DND-41 (cell line): ENCODE measurements around the gene PIH1D1.

ENCODE experiments used
- ATAC-seq: fragments of 200-7000 bp; cut with Tn5 transposase; 3 replicates; pipeline ENCODE4 v1.9.1; 2021; ENCODE audit warnings: low read depth; ENCODE audit not compliant: insufficient read depth
- DNase-seq: peaks from one replicate; pipeline ENCODE4 v3.0.0-alpha.2; 2020
- H2AFZ ChIP-seq: 2 replicates; pipeline ENCODE4 v1.6.0; 2012; ENCODE audit warnings: low read depth, low read length
- H3K27ac ChIP-seq: 2 replicates; pipeline ENCODE4 v1.5.1; 2012; ENCODE audit warnings: low read length, inconsistent platforms
- H3K27me3 ChIP-seq: fragments of 200-600 bp; sonication (generic); 2 replicates; pipeline ENCODE4 v1.6.0; 2012; ENCODE audit warnings: low read length, mild to moderate bottlenecking, inconsistent platforms; ENCODE audit not compliant: insufficient read depth, poor library complexity
- H3K36me3 ChIP-seq: 2 replicates; pipeline ENCODE4 v1.5.1; 2012; ENCODE audit warnings: low read length, inconsistent platforms; ENCODE audit not compliant: insufficient read depth
- H3K4me1 ChIP-seq: 2 replicates; pipeline ENCODE4 v1.5.1; 2012; ENCODE audit warnings: mild to moderate bottlenecking, low read length; ENCODE audit not compliant: insufficient read depth
- H3K4me2 ChIP-seq: 2 replicates; pipeline ENCODE4 v1.6.0; 2012; ENCODE audit warnings: mild to moderate bottlenecking, moderate library complexity, low read length, inconsistent platforms; ENCODE audit not compliant: insufficient read depth
- H3K4me3 ChIP-seq, 2 experiments: fragments of 200-600 bp in 1 of 2; shearing (Covaris generic) in 1 of 2; 2 replicates each; pipeline ENCODE4 v1.5.1; 2012 to 2016; ENCODE audit warnings: inconsistent platforms in 2 of 2, low read length in 2 of 2, mild to moderate bottlenecking in 2 of 2, low read depth in 1 of 2, moderate library complexity in 1 of 2
- H3K79me2 ChIP-seq: 2 replicates; pipeline ENCODE4 v1.6.0; 2012; ENCODE audit warnings: low read length, inconsistent platforms; ENCODE audit not compliant: insufficient read depth
- H3K9ac ChIP-seq: 2 replicates; pipeline ENCODE4 v1.6.0; 2012; ENCODE audit warnings: low read depth, mild to moderate bottlenecking, inconsistent platforms, low read length, moderate library complexity
- H3K9me3 ChIP-seq: 2 replicates; pipeline ENCODE4 v1.5.1; 2012; ENCODE audit warnings: low read length, moderate library complexity, mild to moderate bottlenecking, inconsistent platforms; ENCODE audit not compliant: insufficient read depth, severe bottlenecking
- H4K20me1 ChIP-seq: 2 replicates; pipeline ENCODE4 v1.6.0; 2012; ENCODE audit warnings: low read length; ENCODE audit not compliant: insufficient read depth
- EZH2 ChIP-seq: IDR thresholded peaks from 3 replicates; pipeline ENCODE4 v1.6.1; 2012; ENCODE audit warnings: borderline replicate concordance, low read depth, mild to moderate bottlenecking, moderate library complexity, low read length, inconsistent platforms; ENCODE audit not compliant: severe bottlenecking
- TF ChIP-seq, protein P1 (sequence below): IDR thresholded peaks from 2 replicates; pipeline ENCODE4 v1.5.1; 2012; ENCODE audit warnings: borderline replicate concordance, low read length, moderate library complexity, mild to moderate bottlenecking; ENCODE audit not compliant: poor library complexity, severe bottlenecking; ENCODE audit errors: extremely low read depth

PIH1D1 gene

DNA sequence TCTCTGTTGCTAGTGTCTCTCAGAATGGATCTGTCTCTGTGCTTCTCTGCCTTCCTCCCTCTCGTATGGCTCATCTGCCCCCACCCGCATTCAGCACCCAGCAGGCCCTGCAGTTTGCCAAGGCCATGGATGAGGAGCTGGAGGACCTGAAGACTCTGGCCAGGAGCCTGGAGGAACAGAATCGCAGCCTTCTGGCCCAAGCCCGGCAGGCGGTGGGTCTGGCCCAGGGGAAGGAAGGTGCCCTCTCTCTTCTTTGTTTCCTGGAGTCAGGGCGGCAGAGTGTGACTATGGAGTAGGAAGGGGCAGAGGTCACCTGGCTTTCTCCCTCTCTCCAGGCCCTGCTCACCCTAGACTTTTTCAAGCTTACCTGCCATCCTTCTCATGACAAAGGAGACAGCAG, 52.7 kb downstream of the PIH1D1 start:
- H3K4me3 ChIP-seq = no peak overlapping the region
- H3K36me3 ChIP-seq = no peaks in the 10 kb centered on the region
- no peaks in the 10 kb centered on the region for H3K79me2 ChIP-seq
- no peaks in the 10 kb centered on the region for H4K20me1 ChIP-seq
- no peaks in the 10 kb centered on the region for H3K9me3 ChIP-seq
- DNase-seq (no peak), ATAC-seq (no peak)
- no peak overlapping the region for H3K9ac ChIP-seq
- H3K4me1 ChIP-seq = no peaks in the 10 kb centered on the region
- no peaks in the 10 kb centered on the region for H3K27me3 ChIP-seq
- no peak overlapping the region for H3K27ac ChIP-seq
- H3K4me2 ChIP-seq = no peak overlapping the region
- no peak overlapping the region for H2AFZ ChIP-seq
- no peak for TF ChIP-seq EZH2
- TF ChIP-seq, protein P1, sequence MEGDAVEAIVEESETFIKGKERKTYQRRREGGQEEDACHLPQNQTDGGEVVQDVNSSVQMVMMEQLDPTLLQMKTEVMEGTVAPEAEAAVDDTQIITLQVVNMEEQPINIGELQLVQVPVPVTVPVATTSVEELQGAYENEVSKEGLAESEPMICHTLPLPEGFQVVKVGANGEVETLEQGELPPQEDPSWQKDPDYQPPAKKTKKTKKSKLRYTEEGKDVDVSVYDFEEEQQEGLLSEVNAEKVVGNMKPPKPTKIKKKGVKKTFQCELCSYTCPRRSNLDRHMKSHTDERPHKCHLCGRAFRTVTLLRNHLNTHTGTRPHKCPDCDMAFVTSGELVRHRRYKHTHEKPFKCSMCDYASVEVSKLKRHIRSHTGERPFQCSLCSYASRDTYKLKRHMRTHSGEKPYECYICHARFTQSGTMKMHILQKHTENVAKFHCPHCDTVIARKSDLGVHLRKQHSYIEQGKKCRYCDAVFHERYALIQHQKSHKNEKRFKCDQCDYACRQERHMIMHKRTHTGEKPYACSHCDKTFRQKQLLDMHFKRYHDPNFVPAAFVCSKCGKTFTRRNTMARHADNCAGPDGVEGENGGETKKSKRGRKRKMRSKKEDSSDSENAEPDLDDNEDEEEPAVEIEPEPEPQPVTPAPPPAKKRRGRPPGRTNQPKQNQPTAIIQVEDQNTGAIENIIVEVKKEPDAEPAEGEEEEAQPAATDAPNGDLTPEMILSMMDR = no peak

DNA sequence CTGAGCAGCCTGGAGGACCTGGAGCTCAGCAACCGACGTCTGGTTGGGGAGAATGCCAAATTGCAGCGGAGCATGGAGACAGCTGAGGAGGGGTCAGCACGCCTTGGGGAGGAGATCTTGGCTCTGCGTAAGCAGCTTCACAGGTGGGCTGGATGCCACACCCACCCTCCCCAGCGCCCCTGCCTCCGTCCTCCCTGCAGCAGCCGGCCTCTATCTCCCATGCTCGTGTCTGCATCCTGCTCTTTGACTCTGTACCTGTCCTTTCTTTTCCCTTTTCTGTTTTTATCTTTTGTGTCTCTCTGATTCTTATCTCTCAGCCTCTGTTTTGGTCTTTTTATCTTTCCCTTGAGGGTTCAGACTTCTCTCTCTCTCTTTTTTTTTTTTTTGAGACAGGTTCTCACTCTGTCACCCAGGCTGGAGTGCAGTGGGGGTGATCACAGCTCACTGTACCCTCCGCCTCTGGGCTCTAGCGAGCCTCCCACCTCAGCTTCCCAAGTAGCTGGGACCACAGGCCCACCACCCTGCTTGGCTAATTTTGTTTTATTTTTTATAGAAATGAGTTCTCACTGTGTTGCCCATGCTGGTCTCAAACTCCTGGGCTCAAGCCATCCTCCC, 53.5 kb downstream of the PIH1D1 start:
- H3K36me3 ChIP-seq = no peaks in the 10 kb centered on the region
- no peaks in the 10 kb centered on the region for H4K20me1 ChIP-seq
- H3K4me3 ChIP-seq = no peak overlapping the region
- H3K9me3 ChIP-seq = no peaks in the 10 kb centered on the region
- H3K27ac ChIP-seq = no peak overlapping the region
- ATAC-seq = no peak
- no peak overlapping the region for H3K9ac ChIP-seq
- no peak overlapping the region for H2AFZ ChIP-seq
- H3K79me2 ChIP-seq = no peaks in the 10 kb centered on the region
- no peaks in the 10 kb centered on the region for H3K27me3 ChIP-seq
- no peak for DNase-seq
- H3K4me2 ChIP-seq = no peak overlapping the region
- no peaks in the 10 kb centered on the region for H3K4me1 ChIP-seq
- TF ChIP-seq, protein P1 = no peak
- TF ChIP-seq EZH2 = no peak

DNA sequence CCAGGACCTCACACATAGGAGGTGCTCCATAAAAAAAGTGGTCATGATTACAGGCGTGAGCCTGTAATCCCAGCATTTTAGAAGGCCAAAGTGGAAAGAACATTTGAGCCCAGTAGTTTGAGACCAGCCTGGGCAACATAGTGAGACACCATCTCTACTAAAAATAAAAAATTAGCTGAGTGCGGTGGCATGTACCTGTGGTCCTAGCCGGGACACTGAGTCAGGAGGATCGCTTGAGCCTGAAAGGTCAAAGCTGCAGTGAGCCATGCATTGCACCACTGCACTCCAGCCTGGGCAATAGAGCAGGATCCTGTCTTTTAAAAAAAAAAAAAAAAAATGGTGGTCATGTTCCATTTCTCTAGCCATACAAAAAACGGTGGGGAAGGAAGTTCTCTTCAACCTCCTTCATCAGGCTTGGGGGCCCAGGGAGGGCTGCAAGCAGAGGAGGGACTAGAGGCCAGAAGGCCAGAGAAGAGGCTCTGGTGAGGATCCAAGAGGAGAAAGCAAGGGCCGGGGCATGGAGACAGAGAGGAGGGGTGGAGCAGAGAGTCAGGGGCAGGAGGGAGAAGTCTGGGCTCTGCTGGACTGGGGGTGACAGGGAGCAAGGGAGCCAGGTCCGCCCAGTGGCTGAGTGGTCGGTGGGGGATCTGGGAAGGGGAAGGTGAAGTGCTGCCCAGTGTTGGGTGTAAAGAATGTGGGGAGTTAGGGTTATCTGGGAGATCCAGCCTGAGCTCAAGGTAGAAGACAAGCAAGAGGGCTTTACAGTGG, 54.7 kb downstream of the PIH1D1 start:
- Histone ChIP-seq H3K27me3 (no peaks in the 10 kb centered on the region), H3K27ac (no peak overlapping the region), H3K36me3 (no peaks in the 10 kb centered on the region), H3K9me3 (no peaks in the 10 kb centered on the region), H3K4me3 (no peak overlapping the region), H3K4me2 (no peak overlapping the region), H3K4me1 (no peaks in the 10 kb centered on the region), H3K9ac (no peak overlapping the region), H3K79me2 (no peaks in the 10 kb centered on the region), H2AFZ (no peak overlapping the region), H4K20me1 (no peaks in the 10 kb centered on the region)
- no peak for TF ChIP-seq EZH2
- TF ChIP-seq, protein P1 = no peak
- no peak for ATAC-seq
- DNase-seq = no peak
